ENCODE data around the gene KNDC1. TPM values are rescaled to one million over a fixed set of nuclear protein-coding genes. Genes with fewer than 3 reads are reported as not detected.

Gene KNDC1
- total RNA-seq, 1 experiment from 2014 or later = 1.2 TPM

- peaks cover 5% of the 10 kb centered on the region for H3K36me3 Mint-ChIP-seq (ENCODE audit: insufficient read depth, unreplicated experiment)
- H3K27me3 Mint-ChIP-seq (ENCODE audit: unreplicated experiment) = peaks cover 13% of the 10 kb centered on the region
Observed at GRCh38 chr10:133198206-133198605, 38.2 kb downstream of the KNDC1 start.

GRCh38 chr10:133198621-133199487 lies 38.8 kb downstream of the KNDC1 start:
- no TSS peak for BruUV-seq (replicated peaks)
- Mint-ChIP-seq H3K36me3 (ENCODE audit: insufficient read depth, unreplicated experiment) (peaks cover 5% of the 10 kb centered on the region), H3K4me1 (ENCODE audit: low read depth, unreplicated experiment) (no peaks in the 10 kb centered on the region), H3K4me3 (ENCODE audit: low read depth, unreplicated experiment) (no peak overlapping the region), H3K27ac (ENCODE audit: unreplicated experiment) (no peak overlapping the region), H3K9me3 (ENCODE audit: low read depth, unreplicated experiment) (no peaks in the 10 kb centered on the region), H3K27me3 (ENCODE audit: unreplicated experiment) (peaks cover 7% of the 10 kb centered on the region)
- TF ChIP-seq, protein P1, sequence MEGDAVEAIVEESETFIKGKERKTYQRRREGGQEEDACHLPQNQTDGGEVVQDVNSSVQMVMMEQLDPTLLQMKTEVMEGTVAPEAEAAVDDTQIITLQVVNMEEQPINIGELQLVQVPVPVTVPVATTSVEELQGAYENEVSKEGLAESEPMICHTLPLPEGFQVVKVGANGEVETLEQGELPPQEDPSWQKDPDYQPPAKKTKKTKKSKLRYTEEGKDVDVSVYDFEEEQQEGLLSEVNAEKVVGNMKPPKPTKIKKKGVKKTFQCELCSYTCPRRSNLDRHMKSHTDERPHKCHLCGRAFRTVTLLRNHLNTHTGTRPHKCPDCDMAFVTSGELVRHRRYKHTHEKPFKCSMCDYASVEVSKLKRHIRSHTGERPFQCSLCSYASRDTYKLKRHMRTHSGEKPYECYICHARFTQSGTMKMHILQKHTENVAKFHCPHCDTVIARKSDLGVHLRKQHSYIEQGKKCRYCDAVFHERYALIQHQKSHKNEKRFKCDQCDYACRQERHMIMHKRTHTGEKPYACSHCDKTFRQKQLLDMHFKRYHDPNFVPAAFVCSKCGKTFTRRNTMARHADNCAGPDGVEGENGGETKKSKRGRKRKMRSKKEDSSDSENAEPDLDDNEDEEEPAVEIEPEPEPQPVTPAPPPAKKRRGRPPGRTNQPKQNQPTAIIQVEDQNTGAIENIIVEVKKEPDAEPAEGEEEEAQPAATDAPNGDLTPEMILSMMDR (IDR thresholded peaks at IDR 0.05; ENCODE audit: unreplicated experiment) = no peak
- CTCF ChIA-PET = no interaction called here
- DNase-seq = no peak
- intact Hi-C loops (cut with micrococcal nuclease; ENCODE audit: unreplicated experiment) = no loop called here

More at GRCh38 chr10:133198206-133198605, 38.2 kb downstream of the KNDC1 start:
- intact Hi-C loops (cut with micrococcal nuclease; ENCODE audit: unreplicated experiment) = no loop called here
- no peaks in the 10 kb centered on the region for H3K9me3 Mint-ChIP-seq (ENCODE audit: low read depth, unreplicated experiment)
- DNase-seq = no peak
- no TSS peak for BruUV-seq (replicated peaks)
- no peaks in the 10 kb centered on the region for H3K4me1 Mint-ChIP-seq (ENCODE audit: low read depth, unreplicated experiment)
- CTCF ChIA-PET = no interaction called here
- no peak overlapping the region for H3K4me3 Mint-ChIP-seq (ENCODE audit: low read depth, unreplicated experiment)
- no peak overlapping the region for H3K27ac Mint-ChIP-seq (ENCODE audit: unreplicated experiment)
- TF ChIP-seq, protein P1 (IDR thresholded peaks at IDR 0.05; ENCODE audit: unreplicated experiment) = no peak

- no peaks in the 10 kb centered on the region for H3K9me3 Mint-ChIP-seq (ENCODE audit: low read depth, unreplicated experiment)
- H3K27ac Mint-ChIP-seq (ENCODE audit: unreplicated experiment) = no peak overlapping the region
- intact Hi-C loops (cut with micrococcal nuclease; ENCODE audit: unreplicated experiment) = no loop called here
- TF ChIP-seq, protein P1 (IDR thresholded peaks at IDR 0.05; ENCODE audit: unreplicated experiment) = no peak
- H3K4me3 Mint-ChIP-seq (ENCODE audit: low read depth, unreplicated experiment) = no peak overlapping the region
- CTCF ChIA-PET = no interaction called here
- H3K36me3 Mint-ChIP-seq (ENCODE audit: insufficient read depth, unreplicated experiment) = peaks cover 5% of the 10 kb centered on the region
- H3K4me1 Mint-ChIP-seq (ENCODE audit: low read depth, unreplicated experiment) = no peaks in the 10 kb centered on the region
- no TSS peak for BruUV-seq (replicated peaks)
- no peak for DNase-seq
- H3K27me3 Mint-ChIP-seq (ENCODE audit: unreplicated experiment) = peaks cover under 1% of the 10 kb centered on the region
Observed at GRCh38 chr10:133199488-133199885, 39.5 kb downstream of the KNDC1 start.

DNA sequence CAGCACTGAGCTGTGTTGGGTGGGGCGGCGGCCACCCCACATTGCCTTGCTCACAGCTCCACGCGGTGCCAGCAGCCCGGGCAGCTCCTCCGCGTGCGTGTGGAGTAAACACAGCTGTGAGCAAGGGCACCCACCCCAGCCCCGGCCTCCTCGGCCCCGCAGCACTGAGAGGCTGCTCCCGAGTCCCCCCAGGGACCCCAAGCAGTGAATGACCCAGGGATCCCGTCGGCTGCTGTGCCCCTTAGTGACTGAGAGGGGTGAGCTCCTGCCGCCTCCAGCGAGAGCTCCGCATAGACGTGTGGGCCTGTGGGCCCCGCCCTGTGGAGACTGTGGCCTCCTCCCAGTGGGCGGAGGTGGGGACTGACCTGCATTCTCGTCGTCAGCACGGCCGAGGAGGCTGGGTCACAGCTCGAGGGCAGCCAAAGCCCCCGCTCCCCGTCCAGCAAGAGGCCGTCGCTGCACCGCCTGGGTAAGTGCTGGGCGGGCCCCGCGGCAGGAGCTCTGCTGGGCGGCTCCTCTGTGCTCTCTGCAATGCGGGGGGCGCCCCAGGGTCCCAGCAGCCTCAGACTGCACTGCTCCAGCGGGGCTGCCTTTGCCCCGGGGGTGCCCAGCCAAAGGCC lies 40.1 kb downstream of the KNDC1 start:
- H3K27ac Mint-ChIP-seq (ENCODE audit: unreplicated experiment) = no peak overlapping the region
- H3K36me3 Mint-ChIP-seq (ENCODE audit: insufficient read depth, unreplicated experiment) = peaks cover 5% of the 10 kb centered on the region
- H3K4me3 Mint-ChIP-seq (ENCODE audit: low read depth, unreplicated experiment) = no peak overlapping the region
- TF ChIP-seq, protein P1 (IDR thresholded peaks at IDR 0.05; ENCODE audit: unreplicated experiment) = no peak
- no peak for DNase-seq
- intact Hi-C loops (cut with micrococcal nuclease; ENCODE audit: unreplicated experiment) = no loop called here
- no TSS peak for BruUV-seq (replicated peaks)
- H3K9me3 Mint-ChIP-seq (ENCODE audit: low read depth, unreplicated experiment) = no peaks in the 10 kb centered on the region
- CTCF ChIA-PET = no interaction called here
- no peaks in the 10 kb centered on the region for H3K4me1 Mint-ChIP-seq (ENCODE audit: low read depth, unreplicated experiment)
- H3K27me3 Mint-ChIP-seq (ENCODE audit: unreplicated experiment) = no peaks in the 10 kb centered on the region

All from Calu3 (cell line).